Endothelial cell of umbilical vein (primary cell): ENCODE results near the gene TNPO1. TPM values are rescaled to one million over a fixed set of nuclear protein-coding genes. Genes with fewer than 3 reads are reported as not detected.
A peak's percentile ranks its signal among the peaks of the same experiment; 100 is the strongest.
"Not testable (repeated sequence)": the region's sequence is repeated elsewhere in the genome, so short reads cannot be mapped to it uniquely, and the experiment has no call there.

Source experiments
- BruUV-seq: library from RNA; stranded (reverse); fragments of 400-500 nt; replicated peaks from 2 replicates; lab custom pipeline; 2021; lab: Mats Ljungman, UMichigan
- CTCF ChIA-PET: fragments of 300-600, 350-600 bp; sonication (Branson Sonifier 250); formaldehyde crosslinking; loops from one replicate; lab custom pipeline; 2021; ENCODE audit warnings: antibody characterized with exemption, inconsistent platforms; lab: Charles Lee
- POLR2A ChIA-PET: fragments of 300-600, 350-600 bp; sonication (Branson Sonifier 250); formaldehyde crosslinking; loops from one replicate; lab custom pipeline; 2021; ENCODE audit warnings: antibody characterized with exemption, inconsistent platforms; lab: Charles Lee
- DNase-seq: peaks from one replicate; pipeline ENCODE4 v3.0.0-alpha.2; 2011; ENCODE audit warnings: low read depth, low spot score
- FAIRE-seq: peaks from 2 replicates; lab custom pipeline; 2011; peaks lifted over from hg19 to GRCh38; lab: Jason Lieb, UNC
- H2AFZ ChIP-seq: 2 replicates; pipeline ENCODE4 v1.6.0; 2012; ENCODE audit warnings: low read depth, low read length, control low read depth, inconsistent platforms
- H3K27ac ChIP-seq: 2 replicates; pipeline ENCODE4 v1.5.1; 2011; ENCODE audit warnings: low read depth, mild to moderate bottlenecking, control low read depth, low read length, moderate library complexity; ENCODE audit not compliant: insufficient read depth
- H3K27me3 ChIP-seq, 2 experiments: 2 replicates each; pipeline versions ENCODE4 v1.6.0 to v1.6.1; 2011; ENCODE audit warnings: low read length in 2 of 2, mixed read lengths in 1 of 2; ENCODE audit not compliant: control insufficient read depth in 2 of 2, insufficient read depth in 2 of 2
- H3K36me3 ChIP-seq, 2 experiments: 2 replicates in 1 of 2; 3 replicates in 1 of 2; pipeline ENCODE4 v1.5.1; 2011; ENCODE audit warnings: low read length in 2 of 2, mild to moderate bottlenecking in 1 of 2, moderate library complexity in 1 of 2; ENCODE audit not compliant: control insufficient read depth in 2 of 2, insufficient read depth in 2 of 2; ENCODE audit errors: extremely low read depth in 1 of 2
- H3K4me1 ChIP-seq: 3 replicates; pipeline ENCODE4 v1.5.1; 2011; ENCODE audit warnings: mild to moderate bottlenecking, low read length; ENCODE audit not compliant: control insufficient read depth, insufficient read depth; ENCODE audit errors: extremely low read depth
- H3K4me2 ChIP-seq: 2 replicates; pipeline ENCODE4 v1.6.1; 2011; ENCODE audit warnings: low read length, control low read depth, mixed read lengths; ENCODE audit not compliant: insufficient read depth
- H3K4me3 ChIP-seq, 3 experiments: fragments of 200-600 bp in 1 of 3; sonication (generic), shearing (Covaris generic) in 1 of 3; replicated peaks in 1 of 3; 2 replicates each; pipeline ENCODE4 v1.5.1; 2011 to 2016; ENCODE audit warnings: control low read depth in 3 of 3, low read length in 3 of 3, mild to moderate bottlenecking in 2 of 3, inconsistent platforms in 1 of 3, low read depth in 1 of 3, moderate library complexity in 1 of 3; ENCODE audit not compliant: insufficient read depth in 1 of 3
- H3K79me2 ChIP-seq: 2 replicates; pipeline ENCODE4 v1.6.0; 2012; ENCODE audit warnings: low read length, inconsistent platforms; ENCODE audit not compliant: control insufficient read depth, insufficient read depth
- H3K9ac ChIP-seq: replicated peaks from 2 replicates; pipeline ENCODE3; 2011; ENCODE audit warnings: low read length, control low read depth; ENCODE audit not compliant: insufficient read depth; ENCODE audit errors: extremely low read depth
- H3K9me1 ChIP-seq: replicated peaks from 3 replicates; pipeline ENCODE4 v1.6.0; 2011; ENCODE audit warnings: mild to moderate bottlenecking, low read length; ENCODE audit not compliant: control insufficient read depth, insufficient read depth; ENCODE audit errors: extremely low read depth
- H3K9me3 ChIP-seq: replicated peaks from 2 replicates; pipeline ENCODE4 v1.5.1; 2012; ENCODE audit warnings: low read length, inconsistent platforms; ENCODE audit not compliant: control insufficient read depth, insufficient read depth
- H4K20me1 ChIP-seq: replicated peaks from 2 replicates; pipeline ENCODE3; 2011; ENCODE audit warnings: mild to moderate bottlenecking, low read length; ENCODE audit not compliant: control insufficient read depth, insufficient read depth; ENCODE audit errors: extremely low read depth
- EZH2 ChIP-seq: IDR thresholded peaks from 2 replicates; pipeline ENCODE4 v1.6.1; 2012; ENCODE audit warnings: borderline replicate concordance, low read depth, mild to moderate bottlenecking, moderate library complexity, low read length, inconsistent platforms; ENCODE audit not compliant: severe bottlenecking
- JUN ChIP-seq: IDR thresholded peaks from 2 replicates; pipeline ENCODE4 v1.6.1; 2011; ENCODE audit warnings: borderline replicate concordance, low read depth; ENCODE audit not compliant: insufficient read length, insufficient read depth
- POLR2A ChIP-seq: IDR thresholded peaks from 2 replicates; pipeline ENCODE4 v1.6.1; 2012; ENCODE audit warnings: low read depth, mild to moderate bottlenecking, control low read depth, low read length
- dilution Hi-C: fragments of 300-500 bp; cut with MboI; formaldehyde crosslinking; loops from one replicate; pipeline ENCODE4 v1.15.0; 2019; ENCODE audit warnings: low sequenced_read_pairs; ENCODE audit not compliant: extremely low pct_ligation_motif_present
- intact Hi-C: fragments of 100-400 bp; cut with micrococcal nuclease; formaldehyde crosslinking; loops from one replicate; pipeline ENCODE4 v1.10.0; 2022
- polyA plus RNA-seq, 4 experiments: library from polyadenylated mRNA; depleted of rRNA in 3 of 4; stranded (reverse) in 3 of 4; unstranded in 1 of 4; fragments of >200 nt; gene quantifications; 2 replicates each; pipeline versions ENCODE4 v1.2.1 to v1.2.3, GENCODE V29; 2011 to 2012; ENCODE audit warnings: missing spikeins in 1 of 4
- total RNA-seq: library from RNA; stranded (reverse); gene quantifications from 2 replicates; pipeline ENCODE4 v1.2.3, GENCODE V29; 2021

TNPO1 gene
- total and polyA plus RNA-seq, 2 donors (not counting 3 experiments of a cell fraction or from before 2014, with no cell fraction given) = 65.6 to 298 TPM

DNA sequence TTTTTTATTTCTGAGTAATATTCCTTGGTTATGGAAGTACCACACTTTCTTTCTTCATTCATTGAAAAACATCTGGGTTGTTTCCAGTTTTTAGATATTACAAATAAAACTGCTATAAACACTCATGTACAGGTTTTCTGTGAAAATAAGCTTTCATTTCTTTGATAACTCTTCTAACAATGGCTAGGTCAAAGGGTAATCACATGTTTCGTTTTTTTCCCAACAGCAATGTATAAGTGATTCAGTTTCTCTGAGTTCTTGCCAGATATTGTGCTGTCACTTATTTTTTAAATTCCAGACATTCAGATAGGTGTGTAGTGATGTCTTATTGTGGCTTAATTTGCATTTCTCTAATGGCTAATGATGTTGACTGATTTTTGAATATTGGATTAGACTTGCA lies 16.7 kb upstream of the TNPO1 start:
- Histone ChIP-seq H3K27me3 (no peaks in the 10 kb centered on the region), H3K4me3 (no peak overlapping the region), H3K27ac (peak overlapping the region; percentile 8), H3K4me1 (peaks cover 11% of the 10 kb centered on the region), H3K4me2 (peak overlapping the region; percentile 38), H3K9me3 (no peaks in the 10 kb centered on the region), H3K9ac (no peak overlapping the region), H3K36me3 (no peaks in the 10 kb centered on the region), H4K20me1 (no peaks in the 10 kb centered on the region), H2AFZ (no peak overlapping the region), H3K79me2 (no peaks in the 10 kb centered on the region), H3K9me1 (no peaks in the 10 kb centered on the region)
- peak; percentile 85 for FAIRE-seq
- BruUV-seq = no TSS peak
- POLR2A ChIA-PET = no interaction called here
- no peak for TF ChIP-seq POLR2A
- TF ChIP-seq JUN = peak; percentile 42
- no peak for TF ChIP-seq EZH2
- CTCF ChIA-PET = interaction anchor here (1.0 to 2.5 kb wide), 6 partner anchors 8 to 189 kb away, joined by 3 to 16 read pairs (median 4); no protein-coding TSS in a partner anchor
- dilution Hi-C loops = loop anchor here (25.0 kb wide), 1 partner anchor 212 kb away; no protein-coding TSS in a partner anchor
- DNase-seq = peak; percentile 93
- intact Hi-C loops = loop anchor here (2.0 kb wide), 1 partner anchor 23 kb away; no protein-coding TSS in a partner anchor

DNA sequence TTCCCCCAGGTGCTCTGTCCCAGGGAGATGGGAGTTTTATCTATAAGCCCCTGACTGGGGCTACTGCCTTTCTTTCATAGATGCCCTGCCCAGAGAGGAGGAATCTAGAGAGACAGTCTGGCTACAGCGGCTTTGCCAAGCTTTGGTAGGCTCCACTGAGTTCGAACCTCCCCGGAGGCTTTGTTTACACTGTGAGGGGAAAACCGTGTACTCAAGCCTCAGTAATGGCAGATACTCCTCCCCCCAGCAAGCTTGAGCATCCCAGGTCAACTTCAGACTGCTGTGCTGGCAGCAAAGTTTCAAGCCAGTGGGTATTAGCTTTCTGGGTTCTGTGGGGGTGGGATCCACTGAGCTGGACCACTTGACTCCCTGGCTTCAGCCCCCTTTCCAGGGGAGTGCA lies 7.8 kb upstream of the TNPO1 start:
- H4K20me1 ChIP-seq, BruUV-seq, H3K79me2 ChIP-seq, H3K4me2 ChIP-seq, H3K9ac ChIP-seq, H3K9me3 ChIP-seq, H3K27ac ChIP-seq, H2AFZ ChIP-seq, POLR2A ChIA-PET, FAIRE-seq, H3K4me1 ChIP-seq, H3K27me3 ChIP-seq, H3K9me1 ChIP-seq, DNase-seq, H3K36me3 ChIP-seq, H3K4me3 ChIP-seq, CTCF ChIA-PET, intact Hi-C loops: not testable (repeated sequence)
- dilution Hi-C loops = loop anchor here (25.0 kb wide), 1 partner anchor 221 kb away; no protein-coding TSS in a partner anchor
